AG08395 (cell line): Measurements from ENCODE around the gene GYG1.
"Not testable (repeated sequence)": the region's sequence is repeated elsewhere in the genome, so short reads cannot be mapped to it uniquely, and the experiment has no call there.

Experiments used
- DNase-seq: peaks from one replicate; pipeline ENCODE4 v3.0.0; 2012; ENCODE audit warnings: mixed read lengths, low spot score

The GYG1 gene

DNA sequence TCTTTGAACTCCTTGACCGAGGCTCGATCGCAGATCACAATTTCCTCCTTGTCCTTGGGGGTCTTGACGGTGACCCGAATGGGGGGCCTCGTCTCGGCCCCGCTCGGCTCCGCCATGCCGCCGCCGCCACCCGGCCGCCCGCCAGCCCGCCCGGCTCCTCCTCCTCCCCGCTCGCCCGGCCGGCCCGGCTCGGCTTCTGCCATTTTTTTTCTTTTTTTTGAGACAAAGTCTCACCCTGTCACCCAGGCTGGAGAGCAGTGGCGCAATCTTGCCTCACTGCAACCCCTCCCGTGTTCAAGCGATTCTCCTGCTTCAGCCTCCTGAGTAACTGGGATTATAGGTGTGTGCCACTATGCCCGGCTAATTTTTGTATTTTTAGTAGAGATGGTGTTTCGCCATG lies 3.8 kb upstream of the GYG1 start:
- DNase-seq: not testable (repeated sequence)

DNA sequence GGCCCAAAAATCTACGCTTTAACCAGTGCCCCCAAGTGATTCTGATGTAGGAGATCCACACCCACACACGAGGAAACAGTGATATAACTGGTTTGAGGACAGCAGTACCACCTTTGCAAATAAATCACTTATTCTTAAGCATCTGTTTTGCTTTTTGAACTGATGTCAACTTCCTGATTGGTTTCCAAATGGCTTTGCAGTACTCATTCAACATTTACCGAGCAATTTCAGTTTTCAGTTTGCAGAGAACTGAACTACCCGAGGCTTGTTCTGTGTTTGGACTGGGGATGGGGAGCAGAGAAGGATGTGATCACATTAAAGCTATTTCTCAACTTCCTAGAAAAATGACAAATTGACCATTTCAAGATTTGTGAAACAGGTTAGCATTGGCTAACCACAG lies 1.1 kb upstream of the GYG1 start:
- no peak for DNase-seq

DNA sequence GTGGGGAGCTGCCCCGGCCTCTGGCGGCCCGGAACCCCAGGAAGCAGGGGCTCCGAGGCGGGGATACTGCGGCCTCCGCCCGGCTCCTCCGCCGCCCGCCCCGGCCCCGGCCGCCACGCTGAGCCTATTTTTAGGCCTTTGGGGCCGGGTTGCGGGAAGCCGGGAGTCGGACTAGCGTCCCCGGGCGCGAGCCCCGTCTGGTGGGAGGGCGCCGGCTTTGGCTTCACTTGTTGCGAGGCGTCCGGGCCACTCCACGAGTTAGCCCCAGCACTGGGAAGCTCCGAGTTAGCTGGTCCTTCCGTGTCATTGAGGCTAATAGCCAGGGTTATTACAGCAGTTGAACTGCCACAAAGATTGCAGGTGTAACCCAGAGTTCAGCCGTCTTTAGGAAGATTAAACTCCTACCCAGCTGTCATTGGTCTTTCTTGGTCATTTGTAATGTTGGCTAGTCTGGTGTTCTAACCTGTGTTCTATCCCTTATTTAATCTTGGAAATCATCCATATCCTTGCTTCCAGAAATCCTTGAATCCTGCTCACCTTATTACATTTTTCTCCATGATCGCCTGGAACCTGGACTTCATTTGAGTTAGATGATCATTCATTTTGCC lies 791 bp downstream of the GYG1 start:
- DNase-seq: peak; percentile 49

DNA sequence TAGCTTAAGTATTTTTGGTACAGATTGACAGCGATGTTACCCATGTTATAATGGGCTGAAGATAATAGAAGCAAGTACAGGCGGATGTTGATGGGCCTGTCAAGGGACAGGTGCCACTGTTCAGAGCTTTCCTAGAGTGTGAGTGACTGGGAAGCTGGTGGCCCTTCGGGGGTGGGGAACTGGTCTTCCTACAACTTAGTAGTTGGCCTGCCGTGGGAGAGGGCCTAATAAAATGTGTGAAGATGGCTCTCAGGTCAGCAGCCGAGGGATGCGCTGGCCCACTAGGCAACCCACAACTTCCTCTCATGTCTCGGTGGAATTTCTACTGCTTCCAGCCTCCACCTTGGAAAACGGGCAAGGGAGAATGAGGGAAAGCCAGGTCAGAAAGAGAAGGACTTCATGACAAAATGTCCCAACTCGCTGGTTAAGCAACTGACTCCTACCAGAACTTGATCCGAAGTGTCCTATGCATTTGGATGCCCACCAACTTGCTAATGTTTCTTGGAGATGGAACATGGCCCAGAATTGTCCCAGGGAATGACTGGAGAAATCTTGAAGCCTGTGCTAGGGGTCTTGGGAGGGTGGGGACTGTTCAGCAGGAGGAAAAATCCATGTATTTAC lies 1.4 kb downstream of the GYG1 start:
- DNase-seq: no peak

DNA sequence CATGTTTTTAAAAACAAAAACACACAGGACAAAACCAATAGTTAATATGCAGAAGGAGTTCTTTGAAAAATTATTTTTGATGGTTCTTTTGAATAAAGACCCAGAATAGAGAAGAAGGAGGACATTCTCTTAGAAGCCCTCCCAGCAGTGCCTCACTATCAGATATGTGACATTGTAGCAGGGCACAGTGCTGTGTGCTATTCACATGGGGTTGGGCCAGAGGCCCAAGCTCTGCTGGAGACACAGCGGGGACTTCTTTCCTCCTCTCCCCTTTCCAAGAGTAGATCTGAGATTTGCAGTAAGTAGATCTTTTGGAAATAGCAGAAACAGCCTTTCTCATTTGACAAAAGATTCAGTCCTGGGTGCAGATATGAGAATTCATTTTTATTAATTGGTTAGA lies 6.3 kb downstream of the GYG1 start:
- DNase-seq: no peak

- no peak for DNase-seq
Observed at GRCh38 chr3:148998297-148998696, 7.0 kb downstream of the GYG1 start.

DNA sequence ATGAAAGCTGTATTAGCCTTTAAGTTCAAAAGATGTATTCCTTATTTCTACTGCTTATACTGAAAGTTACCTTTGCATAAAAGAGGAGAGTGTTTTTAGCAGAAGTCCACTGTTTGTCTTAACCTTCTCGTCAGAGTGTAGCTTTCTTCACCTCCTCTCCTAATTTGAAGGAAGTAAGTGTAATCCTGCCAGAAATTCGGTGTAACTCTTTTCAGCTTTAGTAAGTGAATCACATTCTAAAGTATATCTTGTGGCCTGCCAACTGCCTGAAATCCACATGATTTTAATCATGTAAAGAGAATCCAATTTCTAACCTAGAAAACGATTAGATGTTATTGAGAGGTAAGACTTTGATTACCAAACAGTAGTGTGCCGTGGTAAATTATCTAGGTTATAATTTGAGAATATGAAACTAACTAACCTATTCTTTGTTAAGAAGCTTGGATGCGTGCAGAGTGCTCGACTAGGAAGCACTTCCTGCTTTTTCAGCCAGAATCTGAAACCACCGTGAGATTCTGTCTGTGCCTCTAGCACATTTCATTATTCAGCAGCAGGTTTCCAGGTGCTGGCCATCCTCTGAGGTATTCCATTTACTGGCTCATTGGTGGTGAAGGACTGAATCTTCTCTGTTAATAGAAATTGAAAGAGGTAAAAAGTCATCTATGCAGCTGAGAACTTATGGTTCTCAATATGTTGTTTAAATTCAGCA lies 7.5 kb downstream of the GYG1 start:
- DNase-seq: no peak

- DNase-seq: no peak
Observed at GRCh38 chr3:148999806-149000205, 8.5 kb downstream of the GYG1 start.

DNA sequence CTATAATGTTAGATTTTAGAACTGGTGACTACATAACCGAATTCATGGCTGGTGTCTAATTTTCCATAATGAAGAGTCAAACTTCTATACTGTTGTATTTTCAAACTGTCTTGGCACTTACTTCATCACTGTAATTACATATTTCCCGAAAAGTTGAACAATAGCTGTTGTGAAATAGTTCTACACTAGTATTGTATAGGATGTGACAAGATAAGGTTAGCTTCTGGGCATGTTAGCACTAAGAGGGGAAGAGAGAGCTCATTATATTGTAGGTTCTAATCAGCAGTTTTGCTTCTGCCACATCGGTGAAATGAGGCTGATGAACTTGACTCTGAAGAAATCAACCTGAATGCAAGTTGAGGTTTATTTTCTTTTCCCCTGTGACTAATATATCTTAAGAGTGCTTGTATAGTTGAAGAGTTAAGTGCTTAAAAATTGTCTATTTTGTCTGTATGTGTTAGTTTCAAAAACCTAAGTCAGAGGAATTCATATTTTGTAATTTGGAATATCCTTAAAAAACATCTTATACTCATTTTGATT lies 8.9 kb downstream of the GYG1 start:
- DNase-seq: no peak

GRCh38 chr3:149001727-149002126 lies 10.4 kb downstream of the GYG1 start:
- DNase-seq: no peak

- no peak for DNase-seq
Observed at GRCh38 chr3:149003653-149004305, 12.4 kb downstream of the GYG1 start.

DNA sequence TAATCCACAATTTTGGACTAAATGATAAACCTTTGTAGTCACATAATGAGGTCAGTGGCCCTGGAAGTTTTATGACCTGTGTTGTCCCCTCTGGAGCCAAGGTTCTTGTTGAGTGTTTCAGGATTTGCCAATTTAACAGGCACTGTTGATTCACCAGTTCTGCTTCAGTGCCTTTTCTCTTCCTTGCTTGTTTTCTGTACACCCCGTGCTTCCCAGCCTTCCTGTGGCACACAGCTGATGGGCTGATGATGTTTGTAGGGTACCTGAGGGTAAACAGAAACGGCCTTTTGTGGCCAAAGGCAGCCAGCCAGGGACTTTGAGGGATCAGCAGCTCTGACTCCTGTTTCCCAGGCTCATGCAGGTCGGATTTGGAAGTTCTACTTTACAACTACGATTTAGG lies 13.3 kb downstream of the GYG1 start:
- peak; percentile 26 for DNase-seq

- DNase-seq: peak; percentile 17
Observed at GRCh38 chr3:149005416-149005815, 14.1 kb downstream of the GYG1 start.

- DNase-seq: no peak
Observed at GRCh38 chr3:149007567-149008257, 16.4 kb downstream of the GYG1 start.

DNA sequence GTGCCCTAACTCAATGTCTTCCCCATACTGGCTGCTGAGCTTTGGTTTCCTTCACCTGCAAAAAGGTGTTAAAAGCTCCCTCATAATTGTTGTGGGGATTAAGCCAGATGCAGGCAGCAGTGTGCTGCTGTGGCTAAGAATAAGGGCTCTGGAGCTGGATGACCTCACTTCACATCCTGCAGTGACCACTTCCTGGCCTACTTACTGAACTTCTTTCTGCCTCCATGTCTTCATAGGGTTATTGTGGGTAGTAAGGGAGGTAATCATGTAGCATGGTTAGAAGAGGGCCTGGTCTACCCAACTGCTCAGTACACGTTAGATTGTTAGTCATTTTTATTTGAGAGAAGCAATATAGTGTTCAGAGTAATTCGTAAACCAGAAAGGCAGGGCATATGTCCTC lies 18.4 kb downstream of the GYG1 start:
- DNase-seq: no peak

DNA sequence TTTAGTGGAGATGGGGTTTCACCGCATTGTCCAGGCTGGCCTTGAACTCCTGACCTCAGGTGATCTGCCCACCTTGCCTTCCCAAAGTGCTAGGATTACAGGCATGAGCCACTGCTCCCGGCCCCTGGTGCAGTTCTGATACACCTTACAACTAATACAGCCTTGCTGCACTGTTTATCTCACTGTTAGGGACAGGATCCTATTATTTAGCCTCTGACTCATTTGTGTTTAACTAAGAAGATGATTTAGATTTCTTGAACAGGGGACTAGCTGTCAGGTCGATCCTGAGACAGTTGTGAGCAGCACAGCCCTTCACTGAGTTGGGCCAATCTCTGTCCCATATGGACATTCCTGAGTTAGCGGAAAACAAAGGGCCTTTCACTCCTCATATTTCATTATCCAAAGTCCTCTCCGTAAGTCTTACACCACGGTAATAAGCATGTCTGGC lies 19.2 kb downstream of the GYG1 start:
- no peak for DNase-seq

DNA sequence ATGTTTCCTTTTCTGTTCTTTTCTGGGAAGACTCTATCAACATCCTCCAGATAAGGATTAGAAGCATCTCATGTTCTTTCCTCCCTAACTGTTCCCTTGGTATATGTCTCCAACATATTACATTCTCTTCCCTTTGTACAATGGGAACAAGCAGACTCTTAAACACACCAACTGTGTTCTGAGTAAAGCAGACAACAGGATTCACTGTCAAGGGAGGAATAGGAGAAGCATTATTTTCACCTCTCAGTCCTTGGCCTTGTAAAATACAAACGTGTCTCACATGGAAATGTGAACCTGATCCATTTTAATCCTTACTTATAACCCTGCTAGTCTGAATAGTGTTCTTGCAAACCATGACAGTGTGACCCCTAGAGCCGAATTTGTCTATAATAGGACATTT lies 19.6 kb downstream of the GYG1 start:
- no peak for DNase-seq

GRCh38 chr3:149011676-149012075 lies 20.3 kb downstream of the GYG1 start:
- no peak for DNase-seq

GRCh38 chr3:149013726-149014125 lies 22.4 kb downstream of the GYG1 start:
- DNase-seq: no peak

GRCh38 chr3:149015393-149015792 lies 24.1 kb downstream of the GYG1 start:
- peak; percentile 13 for DNase-seq

- no peak for DNase-seq
Observed at GRCh38 chr3:149016242-149016641, 24.9 kb downstream of the GYG1 start.
